Caco-2 (cell line): ENCODE results near the gene HES3. TPM values are rescaled to one million over a fixed set of nuclear protein-coding genes. Genes with fewer than 3 reads are reported as not detected.

Source experiments
- BruUV-seq: library from RNA; stranded (reverse); fragments of 400-500 nt; replicated peaks from 2 replicates; lab custom pipeline; 2021; lab: Mats Ljungman, UMichigan
- CTCF ChIA-PET: fragments of 300-600 bp; sonication (Branson Sonifier 250); formaldehyde crosslinking; loops from one replicate; lab custom pipeline; 2022; ENCODE audit warnings: antibody characterized with exemption; lab: Charles Lee
- POLR2A ChIA-PET: fragments of 300-600 bp; sonication (Branson Sonifier 250); formaldehyde crosslinking; loops from one replicate; lab custom pipeline; 2022; ENCODE audit warnings: antibody characterized with exemption; lab: Charles Lee
- DNase-seq, 2 experiments: peaks; one replicate each; pipeline versions ENCODE4 v3.0.0 to v3.0.0-alpha.2; 2020 to 2022
- H3K27me3 ChIP-seq: replicated peaks from 2 replicates; pipeline ENCODE4 v1.6.0; 2011; ENCODE audit warnings: low read length; ENCODE audit not compliant: control insufficient read depth, insufficient read depth
- H3K36me3 ChIP-seq: 2 replicates; pipeline ENCODE4 v1.5.1; 2011; ENCODE audit warnings: low read length; ENCODE audit not compliant: control insufficient read depth, insufficient read depth
- H3K4me1 ChIP-seq: fragments of 250-450 bp; sonication (Bioruptor Pico); 2 replicates; pipeline ENCODE4 v1.5.1; 2020; ENCODE audit warnings: mild to moderate bottlenecking
- H3K4me3 ChIP-seq: 2 replicates; pipeline ENCODE4 v1.5.1; 2011; ENCODE audit warnings: low read depth, mild to moderate bottlenecking, control low read depth, low read length
- H3K9me3 ChIP-seq: fragments of 250-450 bp; sonication (Bioruptor Pico); 2 replicates; pipeline ENCODE4 v1.5.1; 2020; ENCODE audit warnings: mild to moderate bottlenecking, moderate library complexity
- H3K27ac Mint-ChIP-seq: one replicate; pipeline ENCODE4 v1.8.0; 2022; ENCODE audit warnings: mixed read lengths; ENCODE audit not compliant: unreplicated experiment
- H3K27me3 Mint-ChIP-seq: one replicate; pipeline ENCODE4 v1.8.0; 2022; ENCODE audit warnings: mixed read lengths; ENCODE audit not compliant: insufficient read depth, unreplicated experiment
- H3K36me3 Mint-ChIP-seq: one replicate; pipeline ENCODE4 v1.8.0; 2022; ENCODE audit warnings: mild to moderate bottlenecking, mixed read lengths; ENCODE audit not compliant: insufficient read depth, unreplicated experiment
- H3K4me1 Mint-ChIP-seq: one replicate; pipeline ENCODE4 v1.8.0; 2022; ENCODE audit warnings: low read depth, mixed read lengths; ENCODE audit not compliant: unreplicated experiment
- H3K4me3 Mint-ChIP-seq: one replicate; pipeline ENCODE4 v1.8.0; 2022; ENCODE audit warnings: mild to moderate bottlenecking, moderate library complexity, mixed read lengths; ENCODE audit not compliant: unreplicated experiment
- H3K9me3 Mint-ChIP-seq: one replicate; pipeline ENCODE4 v1.8.0; 2022; ENCODE audit warnings: mixed read lengths; ENCODE audit not compliant: unreplicated experiment
- CTCF ChIP-seq, 2 experiments: fragments of 200-600 bp in 1 of 2; IDR thresholded peaks; 1 replicate in 1 of 2; 2 replicates in 1 of 2; pipeline versions ENCODE4 v1.5.1 to v1.8.0; 2011 to 2022; ENCODE audit warnings: antibody characterized with exemption in 1 of 2, control low read depth in 1 of 2, inconsistent platforms in 1 of 2, low read depth in 1 of 2, low read length in 1 of 2, mild to moderate bottlenecking in 1 of 2, moderate library complexity in 1 of 2; ENCODE audit not compliant: insufficient read depth in 1 of 2, severe bottlenecking in 1 of 2, unreplicated experiment in 1 of 2
- intact Hi-C: fragments of 100-400 bp; cut with micrococcal nuclease; formaldehyde crosslinking; loops from one replicate; pipeline ENCODE4 v1.10.0; 2022; ENCODE audit not compliant: unreplicated experiment
- total RNA-seq: library from RNA; stranded (reverse); gene quantifications from 2 replicates; pipeline ENCODE4 v1.2.3, GENCODE V29; 2022

The HES3 gene
- total RNA-seq, 1 experiment from 2014 or later = not detected

GRCh38 chr1:6199298-6200187 lies 44.4 kb upstream of the HES3 start, which contains the start of gene RPL22:
Gene RPL22 (minus strand): TSS chr1:6199595. CDS start chr1:6199573, 22 bp downstream.
- TF ChIP-seq CTCF (IDR thresholded peaks at IDR 0.05; ENCODE audit: insufficient read depth in 1 of 2, low read depth in 1 of 2, low read length in 1 of 2, severe bottlenecking in 1 of 2, unreplicated experiment in 1 of 2) = no peak
- POLR2A ChIA-PET = no interaction called here
- BruUV-seq = TSS peak; percentile 59
- peak within 1 kb of the TSS; percentile 87 for H3K4me3 ChIP-seq
- H3K27ac Mint-ChIP-seq = peak within 1 kb of the TSS; percentile 95
- peak within 1 kb of the TSS; percentile 83 for H3K4me3 Mint-ChIP-seq
- intact Hi-C loops = loop anchor here (5.0 kb wide), 1 partner anchor 38 kb away; the partner anchor contains the start of gene ICMT
- CTCF ChIA-PET = interaction anchor here (0.6 kb wide), 1 partner anchor 42 kb away, joined by 3 read pairs; no protein-coding TSS in a partner anchor
- H3K36me3 Mint-ChIP-seq = peaks cover 47% of the 10 kb centered on the region
- no peaks in the 10 kb centered on the region for H3K27me3 ChIP-seq
- H3K9me3 ChIP-seq = no peaks in the 10 kb centered on the region
- no peaks in the 10 kb centered on the region for H3K9me3 Mint-ChIP-seq
- H3K36me3 ChIP-seq = no peaks in the 10 kb centered on the region; the same call in 1 of the 2 replicates
- DNase-seq = peak; percentile 95 to 98
- peaks cover 18% of the 10 kb centered on the region for H3K4me1 Mint-ChIP-seq
- no peaks in the 10 kb centered on the region for H3K27me3 Mint-ChIP-seq
- H3K4me1 ChIP-seq = peaks cover 14% of the 10 kb centered on the region

- H3K36me3 ChIP-seq = no peaks in the 10 kb centered on the region; the same call in 1 of the 2 replicates
- Mint-ChIP-seq H3K9me3 (no peaks in the 10 kb centered on the region), H3K4me3 (peak overlapping the region; percentile 83), H3K27me3 (no peaks in the 10 kb centered on the region), H3K36me3 (peaks cover 44% of the 10 kb centered on the region), H3K27ac (peak overlapping the region; percentile 95), H3K4me1 (peaks cover 18% of the 10 kb centered on the region)
- no peak for DNase-seq
- ChIA-PET CTCF (interaction anchor here (0.6 kb wide), 1 partner anchor 43 kb away, joined by 3 read pairs; no protein-coding TSS in a partner anchor), POLR2A (no interaction called here)
- peaks cover 14% of the 10 kb centered on the region for H3K4me1 ChIP-seq
- intact Hi-C loops = no loop called here
- H3K9me3 ChIP-seq = no peaks in the 10 kb centered on the region
- no peak for TF ChIP-seq CTCF (IDR thresholded peaks at IDR 0.05; ENCODE audit: insufficient read depth in 1 of 2, low read depth in 1 of 2, low read length in 1 of 2, severe bottlenecking in 1 of 2, unreplicated experiment in 1 of 2)
- peak overlapping the region; percentile 34 for H3K4me3 ChIP-seq
- BruUV-seq = no TSS peak
- no peaks in the 10 kb centered on the region for H3K27me3 ChIP-seq
These were observed 43.7 kb upstream of the HES3 start for GRCh38 chr1:6200188-6200809.

GRCh38 chr1:6202256-6202655 lies 41.7 kb upstream of the HES3 start:
- peaks cover 18% of the 10 kb centered on the region for H3K4me1 Mint-ChIP-seq
- TF ChIP-seq CTCF (IDR thresholded peaks at IDR 0.05; ENCODE audit: insufficient read depth in 1 of 2, low read depth in 1 of 2, low read length in 1 of 2, severe bottlenecking in 1 of 2, unreplicated experiment in 1 of 2) = no peak
- ChIA-PET POLR2A (no interaction called here), CTCF (no interaction called here)
- no peaks in the 10 kb centered on the region for H3K27me3 Mint-ChIP-seq
- no peaks in the 10 kb centered on the region for H3K9me3 Mint-ChIP-seq
- H3K36me3 Mint-ChIP-seq = peaks cover 27% of the 10 kb centered on the region
- no peak for DNase-seq
- no peak overlapping the region for H3K4me3 Mint-ChIP-seq
- intact Hi-C loops = no loop called here
- H3K4me3 ChIP-seq = no peak overlapping the region
- H3K9me3 ChIP-seq = no peaks in the 10 kb centered on the region
- no TSS peak for BruUV-seq
- H3K27me3 ChIP-seq = no peaks in the 10 kb centered on the region
- no peaks in the 10 kb centered on the region for H3K36me3 ChIP-seq
- H3K4me1 ChIP-seq = peaks cover 14% of the 10 kb centered on the region
- no peak overlapping the region for H3K27ac Mint-ChIP-seq
